AG04449 (cell line): Measurements from ENCODE around the gene ABHD12B.

Experiments
- CTCF ChIA-PET: fragments of 350-600 bp; formaldehyde crosslinking; extraction: SDS; loops from one replicate; lab custom pipeline; 2021; ENCODE audit warnings: antibody characterized with exemption; lab: Yijun Ruan, JAX
- POLR2A ChIA-PET: fragments of 400-600, 350-600 bp; formaldehyde crosslinking; extraction: SDS; loops from one replicate; lab custom pipeline; 2020; ENCODE audit warnings: antibody characterized with exemption, inconsistent platforms; lab: Yijun Ruan, JAX
- DNase-seq: peaks from one replicate; pipeline ENCODE4 v3.0.0-alpha.2; 2010; ENCODE audit warnings: low read depth, low spot score
- H3K4me3 ChIP-seq: 2 replicates; pipeline ENCODE4 v1.5.1; 2011; ENCODE audit warnings: low read depth, mild to moderate bottlenecking, control low read depth, low read length
- TF ChIP-seq, protein P1 (sequence below): IDR thresholded peaks from one replicate; pipeline ENCODE4 v1.5.1; 2011; ENCODE audit warnings: mild to moderate bottlenecking, moderate library complexity, low read length, control low read depth, inconsistent platforms; ENCODE audit not compliant: insufficient read depth; ENCODE audit errors: missing control alignments

The ABHD12B gene

DNA sequence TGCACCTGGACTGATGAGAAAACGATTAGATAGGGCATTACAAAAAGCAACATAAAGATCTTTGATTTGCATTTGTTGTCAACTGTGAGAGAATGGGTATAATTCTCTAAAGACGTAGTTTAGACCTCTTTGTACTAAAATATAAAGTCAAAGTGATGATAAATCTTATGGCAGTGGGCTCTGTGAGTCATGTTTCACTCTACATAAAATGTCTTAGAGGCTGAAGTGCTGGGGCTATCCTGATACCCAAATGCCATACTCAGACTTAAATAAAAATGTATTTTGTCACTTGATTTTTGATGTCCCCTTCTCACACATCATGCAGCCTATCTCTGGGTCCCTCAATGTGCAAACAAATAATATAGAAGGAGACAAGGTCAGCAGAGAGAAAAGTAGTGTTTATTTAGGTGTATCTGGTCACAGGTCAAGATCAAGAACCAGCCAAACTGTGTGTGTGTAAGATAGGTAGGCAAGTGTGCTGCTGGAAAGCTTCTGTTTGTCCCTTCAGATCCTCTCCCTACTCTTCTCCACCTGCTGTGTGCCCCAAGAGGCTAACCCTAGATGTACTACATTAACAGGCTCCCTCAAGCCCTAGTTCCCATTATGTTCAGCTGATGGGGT, 33.9 kb upstream of the ABHD12B start:
- CTCF ChIA-PET = interaction anchor here (1.1 kb wide), 1 partner anchor 62 kb away, joined by 3 read pairs; no protein-coding TSS in a partner anchor

DNA sequence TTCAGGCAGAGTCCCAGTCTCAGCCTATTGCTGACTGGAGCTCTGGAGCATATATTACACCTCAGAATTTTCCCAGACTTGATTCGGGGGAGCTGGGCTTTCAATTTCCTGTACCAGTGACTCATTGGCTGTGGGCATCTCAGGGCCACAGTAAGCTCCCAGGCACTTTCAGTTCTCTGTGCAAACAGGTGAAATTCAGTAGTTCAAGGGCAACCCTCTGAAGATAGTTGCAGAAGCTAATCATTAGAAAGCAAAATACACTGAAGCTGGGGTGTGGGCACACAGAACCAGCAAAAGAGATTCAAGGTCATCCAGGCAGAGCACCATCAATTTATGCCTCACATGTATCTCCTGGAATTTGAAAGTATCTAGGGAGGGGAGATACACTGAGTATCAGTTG, 32.8 kb upstream of the ABHD12B start:
- ChIA-PET POLR2A (no interaction called here), CTCF (interaction anchor here (1.1 kb wide), 1 partner anchor 13 kb away, joined by 3 read pairs; no protein-coding TSS in a partner anchor)
- DNase-seq = no peak
- TF ChIP-seq, protein P1, sequence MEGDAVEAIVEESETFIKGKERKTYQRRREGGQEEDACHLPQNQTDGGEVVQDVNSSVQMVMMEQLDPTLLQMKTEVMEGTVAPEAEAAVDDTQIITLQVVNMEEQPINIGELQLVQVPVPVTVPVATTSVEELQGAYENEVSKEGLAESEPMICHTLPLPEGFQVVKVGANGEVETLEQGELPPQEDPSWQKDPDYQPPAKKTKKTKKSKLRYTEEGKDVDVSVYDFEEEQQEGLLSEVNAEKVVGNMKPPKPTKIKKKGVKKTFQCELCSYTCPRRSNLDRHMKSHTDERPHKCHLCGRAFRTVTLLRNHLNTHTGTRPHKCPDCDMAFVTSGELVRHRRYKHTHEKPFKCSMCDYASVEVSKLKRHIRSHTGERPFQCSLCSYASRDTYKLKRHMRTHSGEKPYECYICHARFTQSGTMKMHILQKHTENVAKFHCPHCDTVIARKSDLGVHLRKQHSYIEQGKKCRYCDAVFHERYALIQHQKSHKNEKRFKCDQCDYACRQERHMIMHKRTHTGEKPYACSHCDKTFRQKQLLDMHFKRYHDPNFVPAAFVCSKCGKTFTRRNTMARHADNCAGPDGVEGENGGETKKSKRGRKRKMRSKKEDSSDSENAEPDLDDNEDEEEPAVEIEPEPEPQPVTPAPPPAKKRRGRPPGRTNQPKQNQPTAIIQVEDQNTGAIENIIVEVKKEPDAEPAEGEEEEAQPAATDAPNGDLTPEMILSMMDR = no peak
- no peak overlapping the region for H3K4me3 ChIP-seq

More for the DNA sequence above, 33.9 kb upstream of the ABHD12B start:
- no peak for DNase-seq
- TF ChIP-seq, protein P1 = no peak
- H3K4me3 ChIP-seq = no peak overlapping the region
- POLR2A ChIA-PET = no interaction called here

DNA sequence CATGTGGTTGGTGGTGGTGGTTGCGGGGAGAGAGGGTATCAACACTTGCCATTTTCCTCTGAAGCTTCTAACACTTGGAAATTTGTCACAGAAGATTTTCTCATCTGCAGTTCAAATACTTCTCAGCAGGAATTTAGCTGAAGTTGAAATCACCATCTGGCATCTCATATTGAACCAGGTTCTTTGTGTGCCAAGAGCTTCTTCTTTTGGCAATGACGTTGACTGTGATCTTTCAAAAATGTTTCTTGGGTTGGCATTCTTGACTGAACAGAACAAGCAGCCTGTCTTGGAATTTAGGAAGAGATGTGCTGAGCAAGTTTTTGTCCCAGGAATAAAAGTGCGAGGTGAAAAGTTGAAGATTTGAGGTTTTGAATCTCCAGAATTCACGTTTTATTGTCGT, 32.2 kb upstream of the ABHD12B start:
- H3K4me3 ChIP-seq = no peak overlapping the region
- TF ChIP-seq, protein P1 = no peak
- no peak for DNase-seq
- CTCF ChIA-PET = interaction anchor here (1.1 kb wide), 1 partner anchor 12 kb away, joined by 3 read pairs; no protein-coding TSS in a partner anchor
- POLR2A ChIA-PET = no interaction called here

DNA sequence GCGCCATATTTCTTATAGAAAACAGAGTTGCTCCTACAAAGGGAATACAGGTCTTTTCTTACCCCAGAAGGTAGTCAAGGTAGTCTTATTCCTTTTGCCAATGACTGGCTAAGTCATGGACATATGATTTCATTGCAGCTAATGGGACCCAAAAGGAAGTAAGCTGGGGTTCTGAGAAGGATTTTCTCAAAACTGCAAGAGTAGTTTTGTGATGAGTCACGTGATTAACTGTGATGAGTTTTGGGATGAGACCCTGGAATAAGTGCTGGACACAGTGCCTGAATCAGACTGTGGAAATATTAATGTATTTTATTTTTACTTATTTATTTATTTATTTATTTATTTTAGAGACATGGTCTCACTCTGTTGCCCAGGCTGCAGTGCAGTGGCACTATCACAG, 27.5 kb upstream of the ABHD12B start:
- CTCF ChIA-PET = interaction anchor here (9.7 kb wide), 1 partner anchor 14 kb away, joined by 147 read pairs; no protein-coding TSS in a partner anchor
- POLR2A ChIA-PET = no interaction called here
- TF ChIP-seq, protein P1 = no peak

DNA sequence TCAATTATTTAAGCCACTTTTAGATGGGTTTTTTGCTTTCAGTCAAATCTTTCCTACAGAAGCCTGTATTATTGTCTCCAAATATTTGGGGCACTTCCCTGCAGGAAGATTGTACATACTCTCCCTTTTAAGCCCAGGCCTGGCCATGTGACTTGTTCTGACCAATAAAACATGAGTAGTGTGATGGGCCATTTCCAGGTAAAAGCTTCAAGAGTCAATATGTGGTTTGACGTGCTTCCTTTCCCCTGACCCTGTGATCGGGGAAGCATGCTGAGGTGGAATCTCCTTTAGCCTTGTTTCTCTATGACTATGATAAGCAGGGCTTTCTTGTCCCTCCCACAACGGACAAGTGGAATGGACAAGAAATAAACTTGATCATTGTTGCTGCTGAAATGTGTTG, 26.7 kb upstream of the ABHD12B start:
- POLR2A ChIA-PET = no interaction called here
- CTCF ChIA-PET = interaction anchor here (2.8 to 9.7 kb wide), 2 partner anchors 13 to 68 kb away, joined by 11 to 147 read pairs; no protein-coding TSS in a partner anchor
- TF ChIP-seq, protein P1 = no peak
- no peak overlapping the region for H3K4me3 ChIP-seq
- DNase-seq = no peak

More for the DNA sequence above, 27.5 kb upstream of the ABHD12B start:
- DNase-seq = no peak
- H3K4me3 ChIP-seq = no peak overlapping the region

DNA sequence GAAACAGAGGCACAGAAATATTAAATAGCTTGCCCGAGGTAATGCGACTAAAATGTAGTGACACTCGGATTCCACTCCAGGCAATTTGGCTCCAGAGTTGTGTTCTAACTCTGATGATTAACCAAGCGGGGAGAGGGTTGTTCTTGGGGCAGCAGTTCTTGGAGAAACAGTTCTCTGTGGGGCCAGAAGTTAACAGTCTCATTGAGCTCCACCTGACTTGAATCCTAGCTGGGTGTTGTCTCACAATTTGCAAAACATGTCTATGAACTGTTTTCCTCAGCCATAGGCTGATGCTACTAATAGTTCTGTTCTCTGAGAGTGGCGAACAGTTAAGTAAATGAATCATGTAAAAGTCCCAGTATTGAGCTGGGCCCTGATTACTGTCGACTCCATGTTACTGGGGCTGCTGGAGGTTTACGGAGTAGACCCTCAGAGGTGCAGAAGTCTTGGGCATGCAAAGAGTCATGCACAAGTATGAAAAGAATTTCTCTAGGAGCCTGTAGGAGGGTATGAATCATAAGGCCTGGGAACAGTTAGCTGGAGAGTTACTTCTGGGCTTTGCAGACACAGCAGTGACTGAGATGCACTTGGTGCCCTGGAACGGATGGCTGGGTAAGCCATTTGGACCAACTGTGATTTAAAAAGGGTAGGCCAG, 25.5 kb upstream of the ABHD12B start:
- no peak overlapping the region for H3K4me3 ChIP-seq
- ChIA-PET CTCF (interaction anchor here (0.7 to 9.7 kb wide), 6 partner anchors 12 to 72 kb away, joined by 3 to 147 read pairs (median 4); partner anchors contain the start of gene NIN), POLR2A (interaction anchor here (0.6 to 1.0 kb wide), 4 partner anchors 12 to 483 kb away, joined by 3 to 4 read pairs (median 3); partner anchors contain the start of gene NIN)
- DNase-seq = peak; percentile 83
- TF ChIP-seq, protein P1 = no peak
